ENCODE measurements around the gene RIT1. TPM values are rescaled to one million over a fixed set of nuclear protein-coding genes. Genes with fewer than 3 reads are reported as not detected.

The RIT1 gene
- total RNA-seq, 1 experiment from 2014 or later = 26.4 TPM

DNA sequence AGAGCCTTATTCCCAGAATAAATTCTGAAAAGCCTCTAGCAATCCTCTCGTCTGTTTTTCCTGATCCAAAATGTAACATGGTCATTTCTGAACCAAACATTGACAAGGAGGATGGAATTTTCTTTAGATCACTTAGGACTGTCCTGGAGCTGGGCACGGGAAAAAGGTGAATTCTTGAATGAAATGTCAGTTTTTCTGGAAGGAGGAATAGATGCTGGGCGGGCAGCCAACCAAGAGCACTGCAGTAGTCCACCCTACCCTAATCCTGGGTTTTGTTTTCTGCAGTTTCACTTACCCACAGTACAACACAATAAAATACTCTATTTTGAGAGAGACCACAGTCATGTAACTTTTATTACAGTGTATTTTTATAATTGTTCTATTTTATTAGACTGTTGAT lies 20.9 kb downstream of the RIT1 start:
- Histone ChIP-seq H3K79me1 (ENCODE audit: insufficient read depth, low read depth, low read length, poor library complexity, severe bottlenecking) (no peaks in the 10 kb centered on the region), H2BK12ac (ENCODE audit: insufficient read length, low read depth, low read length) (no peak overlapping the region), H2AK5ac (ENCODE audit: insufficient read length, low read length) (no peak overlapping the region), H3K79me2 (ENCODE audit: insufficient read depth, low read length) (no peaks in the 10 kb centered on the region), H3K27me3 (ENCODE audit: insufficient read depth, low read length) (no peaks in the 10 kb centered on the region), H4K8ac (replicated peaks; ENCODE audit: insufficient read length, low read depth, low read length) (no peak overlapping the region), H3K18ac (ENCODE audit: insufficient read length, low read depth, low read length) (no peak overlapping the region), H3K4ac (ENCODE audit: low read depth, low read length) (no peak overlapping the region), H4K5ac (ENCODE audit: insufficient read length, low read depth, low read length) (no peak overlapping the region), H3K56ac (ENCODE audit: insufficient read length, low read depth, low read length) (no peak overlapping the region), H2BK20ac (ENCODE audit: low read depth, low read length, poor library complexity, severe bottlenecking) (no peak overlapping the region), H2AFZ (ENCODE audit: low read length) (no peak overlapping the region), H4K20me1 (ENCODE audit: control insufficient read depth, insufficient read depth, insufficient read length) (no peaks in the 10 kb centered on the region), H3K4me2 (ENCODE audit: insufficient read depth, insufficient read length, low read length) (no peak overlapping the region), H3K23me2 (ENCODE audit: insufficient read length, low read depth, low read length, poor library complexity, severe bottlenecking) (no peaks in the 10 kb centered on the region), H2BK120ac (ENCODE audit: low read depth, low read length, poor library complexity, severe bottlenecking) (no peak overlapping the region), H3K23ac (ENCODE audit: insufficient read length, low read depth, low read length) (no peak overlapping the region), H3K27ac (ENCODE audit: insufficient read length, low read depth, low read length) (no peak overlapping the region), H3K9me3 (ENCODE audit: control insufficient read depth, low read depth, low read length) (no peaks in the 10 kb centered on the region), H2BK5ac (ENCODE audit: insufficient read length, low read length) (no peak overlapping the region), H3K4me1 (ENCODE audit: insufficient read depth, low read length) (no peaks in the 10 kb centered on the region), H3K14ac (ENCODE audit: insufficient read depth, low read length) (no peak overlapping the region), H2BK15ac (ENCODE audit: low read depth, low read length) (no peak overlapping the region), H3K9ac (ENCODE audit: extremely low read depth, insufficient read length, low read length) (no peak overlapping the region), H4K91ac (ENCODE audit: insufficient read length, low read depth, low read length) (no peak overlapping the region), H3T11ph (ENCODE audit: low read length) (no peak overlapping the region)
- H3K9me3 Mint-ChIP-seq = no peaks in the 10 kb centered on the region
- no peaks in the 10 kb centered on the region for H3K36me3 Mint-ChIP-seq (ENCODE audit: insufficient read depth in 1 of 3, low read depth in 3 of 3)
- no peaks in the 10 kb centered on the region for H3K27me3 Mint-ChIP-seq (ENCODE audit: low read depth)
- no peak for DNase-seq
- H3K4me1 Mint-ChIP-seq = no peaks in the 10 kb centered on the region
- TF ChIP-seq, protein P1, sequence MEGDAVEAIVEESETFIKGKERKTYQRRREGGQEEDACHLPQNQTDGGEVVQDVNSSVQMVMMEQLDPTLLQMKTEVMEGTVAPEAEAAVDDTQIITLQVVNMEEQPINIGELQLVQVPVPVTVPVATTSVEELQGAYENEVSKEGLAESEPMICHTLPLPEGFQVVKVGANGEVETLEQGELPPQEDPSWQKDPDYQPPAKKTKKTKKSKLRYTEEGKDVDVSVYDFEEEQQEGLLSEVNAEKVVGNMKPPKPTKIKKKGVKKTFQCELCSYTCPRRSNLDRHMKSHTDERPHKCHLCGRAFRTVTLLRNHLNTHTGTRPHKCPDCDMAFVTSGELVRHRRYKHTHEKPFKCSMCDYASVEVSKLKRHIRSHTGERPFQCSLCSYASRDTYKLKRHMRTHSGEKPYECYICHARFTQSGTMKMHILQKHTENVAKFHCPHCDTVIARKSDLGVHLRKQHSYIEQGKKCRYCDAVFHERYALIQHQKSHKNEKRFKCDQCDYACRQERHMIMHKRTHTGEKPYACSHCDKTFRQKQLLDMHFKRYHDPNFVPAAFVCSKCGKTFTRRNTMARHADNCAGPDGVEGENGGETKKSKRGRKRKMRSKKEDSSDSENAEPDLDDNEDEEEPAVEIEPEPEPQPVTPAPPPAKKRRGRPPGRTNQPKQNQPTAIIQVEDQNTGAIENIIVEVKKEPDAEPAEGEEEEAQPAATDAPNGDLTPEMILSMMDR (conservative IDR thresholded peaks at IDR 0.05) = no peak
- no peak overlapping the region for H3K4me3 Mint-ChIP-seq
- H3K27ac Mint-ChIP-seq = no peak overlapping the region
- WGBS (ENCODE audit: extremely low coverage, insufficient read length, low lambda C conversion rate) = no CpG with 5 or more reads among the region's 3 CpGs
